H1 (cell line): ENCODE data around the gene DENND11. TPM values are rescaled to one million over a fixed set of nuclear protein-coding genes. Genes with fewer than 3 reads are reported as not detected.

ENCODE experiments used
- CTCF ChIA-PET: fragments of 300-600 bp; sonication (Branson Sonifier 250); formaldehyde crosslinking; loops from one replicate; lab custom pipeline; 2021; ENCODE audit not compliant: partially characterized antibody; lab: Charles Lee
- POLR2A ChIA-PET: fragments of 300-600 bp; sonication (Branson Sonifier 250); formaldehyde crosslinking; loops from one replicate; lab custom pipeline; 2021; ENCODE audit warnings: inconsistent platforms; ENCODE audit not compliant: partially characterized antibody; lab: Charles Lee
- DNase-seq, 2 experiments: peaks; one replicate each; pipeline versions ENCODE4 v3.0.0 to v3.0.0-alpha.2; 2010 to 2022; ENCODE audit warnings: low spot score in 2 of 2, low read depth in 1 of 2, mixed read lengths in 1 of 2
- FAIRE-seq: peaks from 2 replicates; lab custom pipeline; 2011; peaks lifted over from hg19 to GRCh38; lab: Jason Lieb, UNC
- H2AFZ ChIP-seq: 2 replicates; pipeline ENCODE4 v1.8.1; 2012; ENCODE audit warnings: low read length, inconsistent platforms
- H2AK5ac ChIP-seq: 2 replicates; pipeline ENCODE4 v1.6.1; 2013; ENCODE audit warnings: low read depth, low read length
- H2BK120ac ChIP-seq: replicated peaks from 2 replicates; pipeline ENCODE3; 2013; ENCODE audit warnings: low read depth, low read length, inconsistent platforms
- H2BK12ac ChIP-seq: 2 replicates; pipeline ENCODE4 v1.6.1; 2013; ENCODE audit warnings: low read depth, low read length
- H2BK15ac ChIP-seq: 2 replicates; pipeline ENCODE4 v1.6.1; 2013; ENCODE audit warnings: low read length
- H2BK20ac ChIP-seq: 2 replicates; pipeline ENCODE4 v1.6.1; 2013; ENCODE audit warnings: low read length
- H2BK5ac ChIP-seq: 2 replicates; pipeline ENCODE4 v1.6.1; 2013; ENCODE audit warnings: low read depth, low read length
- H3K14ac ChIP-seq: 2 replicates; pipeline ENCODE4 v1.6.1; 2013; ENCODE audit warnings: inconsistent platforms; ENCODE audit not compliant: insufficient read length
- H3K18ac ChIP-seq: 2 replicates; pipeline ENCODE4 v1.6.1; 2013; ENCODE audit warnings: low read length; ENCODE audit errors: extremely low read depth
- H3K23ac ChIP-seq: 2 replicates; pipeline ENCODE4 v1.6.1; 2013; ENCODE audit warnings: inconsistent platforms; ENCODE audit not compliant: insufficient read length
- H3K23me2 ChIP-seq: 2 replicates; pipeline ENCODE4 v1.6.1; 2013; ENCODE audit warnings: low read depth, low read length
- H3K27ac ChIP-seq: 2 replicates; pipeline ENCODE4 v1.6.1; 2011; ENCODE audit warnings: low read depth, low read length, inconsistent platforms
- H3K27me3 ChIP-seq, 4 experiments: replicated peaks in 1 of 4; 1 replicate in 1 of 4; 2 replicates in 3 of 4; pipeline versions ENCODE4 v1.6.1 to v1.8.1; 2011 to 2013; ENCODE audit warnings: low read length in 3 of 4, mild to moderate bottlenecking in 3 of 4, inconsistent platforms in 2 of 4, mixed read lengths in 2 of 4, moderate library complexity in 1 of 4; ENCODE audit not compliant: control insufficient read depth in 3 of 4, insufficient read depth in 3 of 4; ENCODE audit errors: extremely low read depth in 1 of 4
- H3K36me3 ChIP-seq, 4 experiments: 2 replicates each; pipeline versions ENCODE4 v1.6.1 to v1.8.1; 2011 to 2013; ENCODE audit warnings: mild to moderate bottlenecking in 4 of 4, low read length in 3 of 4, moderate library complexity in 2 of 4, control low read depth in 1 of 4, inconsistent platforms in 1 of 4; ENCODE audit not compliant: insufficient read depth in 4 of 4, control insufficient read depth in 2 of 4
- H3K4ac ChIP-seq: replicated peaks from 2 replicates; pipeline ENCODE3; 2013; ENCODE audit warnings: low read length, low read depth, mixed read lengths, inconsistent platforms; ENCODE audit not compliant: insufficient read length
- H3K4me1 ChIP-seq, 4 experiments: replicated peaks in 1 of 4; 1 replicate in 1 of 4; 2 replicates in 3 of 4; pipeline versions ENCODE4 v1.6.1 to v1.8.1; 2011 to 2013; ENCODE audit warnings: low read length in 3 of 4, inconsistent platforms in 2 of 4, mixed read lengths in 1 of 4; ENCODE audit not compliant: insufficient read depth in 4 of 4, control insufficient read depth in 3 of 4
- H3K4me2 ChIP-seq, 2 experiments: 2 replicates each; pipeline versions ENCODE4 v1.6.1 to v1.8.1; 2011 to 2013; ENCODE audit warnings: low read depth in 2 of 2, low read length in 2 of 2, control low read depth in 1 of 2, inconsistent platforms in 1 of 2, mild to moderate bottlenecking in 1 of 2; ENCODE audit not compliant: insufficient read depth in 1 of 2
- H3K4me3 ChIP-seq, 4 experiments: fragments of 200-600, 300-600 bp in 1 of 4; sonication (generic), shearing (Covaris generic), sonication (Bioruptor Twin) in 1 of 4; 2 replicates each; pipeline versions ENCODE4 v1.5.1 to v1.8.1; 2011 to 2016; ENCODE audit warnings: low read length in 4 of 4, low read depth in 3 of 4, control low read depth in 2 of 4, inconsistent platforms in 2 of 4, mild to moderate bottlenecking in 2 of 4, mixed read lengths in 1 of 4, moderate library complexity in 1 of 4; ENCODE audit not compliant: insufficient read depth in 2 of 4; ENCODE audit errors: extremely low read depth in 1 of 4
- H3K56ac ChIP-seq: replicated peaks from 2 replicates; pipeline ENCODE3; 2013; ENCODE audit warnings: low read depth, mild to moderate bottlenecking, mixed read lengths, low read length, inconsistent platforms; ENCODE audit not compliant: insufficient read length
- H3K79me1 ChIP-seq: 2 replicates; pipeline ENCODE4 v1.6.1; 2013; ENCODE audit warnings: low read depth, low read length, control low read depth
- H3K79me2 ChIP-seq, 2 experiments: 2 replicates each; pipeline versions ENCODE4 v1.6.1 to v1.8.1; 2012 to 2013; ENCODE audit warnings: low read length in 2 of 2, mild to moderate bottlenecking in 2 of 2, inconsistent platforms in 1 of 2; ENCODE audit not compliant: insufficient read depth in 2 of 2, control insufficient read depth in 1 of 2
- H3K9ac ChIP-seq, 4 experiments: replicated peaks in 1 of 4; 1 replicate in 1 of 4; 2 replicates in 3 of 4; pipeline versions ENCODE4 v1.6.1 to v1.8.1; 2011 to 2013; ENCODE audit warnings: low read depth in 3 of 4, low read length in 3 of 4, control low read depth in 2 of 4, mild to moderate bottlenecking in 2 of 4, moderate library complexity in 2 of 4, inconsistent platforms in 1 of 4; ENCODE audit errors: extremely low read depth in 1 of 4
- H3K9me3 ChIP-seq, 2 experiments: 2 replicates each; pipeline versions ENCODE4 v1.6.1 to v1.8.1; 2012 to 2013; ENCODE audit warnings: mild to moderate bottlenecking in 2 of 2, moderate library complexity in 2 of 2, control low read depth in 1 of 2, inconsistent platforms in 1 of 2, low read depth in 1 of 2, low read length in 1 of 2, mixed read lengths in 1 of 2; ENCODE audit not compliant: insufficient read depth in 2 of 2
- H4K20me1 ChIP-seq, 2 experiments: replicated peaks in 1 of 2; 2 replicates each; pipeline versions ENCODE3 to v1.8.1; 2011 to 2013; ENCODE audit warnings: inconsistent platforms in 2 of 2, low read length in 2 of 2, mild to moderate bottlenecking in 1 of 2; ENCODE audit not compliant: insufficient read depth in 2 of 2, control insufficient read depth in 1 of 2
- H4K5ac ChIP-seq: 2 replicates; pipeline ENCODE4 v1.6.1; 2013; ENCODE audit warnings: low read length, low read depth, mixed read lengths, inconsistent platforms; ENCODE audit not compliant: insufficient read length
- H4K8ac ChIP-seq: 2 replicates; pipeline ENCODE4 v1.8.0; 2013; ENCODE audit warnings: mild to moderate bottlenecking, moderate library complexity, low read length, inconsistent platforms; ENCODE audit not compliant: insufficient read depth; ENCODE audit errors: extremely low read depth
- H4K91ac ChIP-seq: replicated peaks from 2 replicates; pipeline ENCODE3; 2013; ENCODE audit warnings: low read length, mixed read lengths, inconsistent platforms; ENCODE audit not compliant: insufficient read length
- BACH1 ChIP-seq: IDR thresholded peaks from 2 replicates; pipeline ENCODE4 v1.6.1; 2012; ENCODE audit warnings: low read length, improper control_type of control experiment
- CHD2 ChIP-seq: IDR thresholded peaks from 2 replicates; pipeline ENCODE4 v1.6.1; 2012; ENCODE audit warnings: low read length, improper control_type of control experiment
- GABPA ChIP-seq: IDR thresholded peaks from 2 replicates; pipeline ENCODE4 v1.6.1; 2011; ENCODE audit warnings: mild to moderate bottlenecking, low read length, moderate library complexity, borderline replicate concordance; ENCODE audit not compliant: insufficient read depth
- PHF8 ChIP-seq: fragments of 200-600 bp; sonication (generic); conservative IDR thresholded peaks from 2 replicates; pipeline ENCODE4 v1.7.1; 2012; ENCODE audit warnings: low read depth, mild to moderate bottlenecking, inconsistent platforms, low read length, moderate library complexity
- RXRA ChIP-seq: IDR thresholded peaks from 2 replicates; pipeline ENCODE4 v1.6.1; 2011; ENCODE audit warnings: low read depth, mild to moderate bottlenecking, low read length, moderate library complexity; ENCODE audit not compliant: insufficient read depth
- SAP30 ChIP-seq: fragments of 300-600 bp; sonication (generic); IDR thresholded peaks from 2 replicates; pipeline ENCODE4 v1.7.1; 2012; ENCODE audit warnings: low read length, moderate library complexity, mild to moderate bottlenecking, inconsistent platforms; ENCODE audit not compliant: insufficient read depth, insufficient replicate concordance
- TEAD4 ChIP-seq: IDR thresholded peaks from 2 replicates; pipeline ENCODE4 v1.6.1; 2012; ENCODE audit warnings: low read depth, low read length, inconsistent platforms, mixed read lengths
- WGBS, 2 experiments: shearing (Covaris generic) in 1 of 2; methylation state at CpG; one replicate each; pipeline versions ENCODE4 v1.1.6 to v1.1.7; 2013 to 2015; ENCODE audit warnings: low lambda C conversion rate in 2 of 2, mixed read lengths in 2 of 2, inconsistent platforms in 1 of 2, low coverage in 1 of 2, missing lambda C conversion rate in 1 of 2; ENCODE audit not compliant: insufficient replicate concordance in 2 of 2, insufficient coverage in 1 of 2, insufficient read length in 1 of 2; ENCODE audit errors: extremely low coverage in 1 of 2, missing lambda C conversion rate in 1 of 2; 5-methylcytosine and 5-hydroxymethylcytosine counted together
- polyA plus RNA-seq, 7 experiments: library from polyadenylated mRNA; depleted of rRNA in 3 of 7; stranded (reverse) in 5 of 7; unstranded in 2 of 7; fragments of >200 nt in 5 of 7; fragments of 200-250 nt in 2 of 7; gene quantifications; 1 replicate in 5 of 7; 2 replicates in 1 of 7; 4 replicates in 1 of 7; pipeline versions ENCODE4 v1.2.1 to v1.2.3, GENCODE V29; 2011 to 2013; ENCODE audit warnings: missing spikeins in 2 of 7, mixed read lengths in 2 of 7
- total RNA-seq: library from RNA; stranded (reverse); fragmentation: NEBNext Ultra II Directional; extraction: Animal tissue kit (Norgen Biotek cat#: 25700); gene quantifications from 2 replicates; pipeline ENCODE4 v1.2.1, GENCODE V29; 2021
- TF ChIP-seq, protein P1 (sequence below): IDR thresholded peaks from 2 replicates; pipeline ENCODE4 v1.6.1; 2012; ENCODE audit warnings: inconsistent platforms

The DENND11 gene
- total and polyA plus RNA-seq, 2 of the 8 experiments (the other 6 are each of a cell fraction or from before 2014, with no cell fraction given): 8.0 to 26.8 TPM

DNA sequence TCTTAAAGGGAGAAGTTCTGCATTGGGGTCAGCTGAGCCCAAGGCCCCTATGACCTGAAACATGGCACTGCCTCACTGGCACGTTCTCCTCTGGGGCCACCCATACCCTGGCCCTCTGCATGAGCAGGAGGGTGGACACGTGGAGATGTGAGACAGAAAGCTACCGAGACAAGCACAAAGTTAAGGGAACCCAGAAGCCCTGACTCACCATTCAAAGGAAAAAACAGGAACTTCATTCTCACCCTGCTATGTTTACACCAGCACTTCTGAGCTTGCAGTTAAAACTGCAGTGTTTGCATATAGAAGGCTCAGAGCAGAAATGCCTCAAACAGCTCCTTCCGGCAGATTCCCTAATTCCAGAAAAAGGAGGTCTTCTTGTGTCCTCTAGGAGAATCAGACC, 41.7 kb downstream of the DENND11 start:
- ChIA-PET CTCF (interaction anchor here (0.6 to 6.5 kb wide), 7 partner anchors 10 to 126 kb away, joined by 3 to 47 read pairs (median 3); partner anchors contain the start of gene SSBP1), POLR2A (no interaction called here)
- Histone ChIP-seq H2BK120ac (no peak overlapping the region), H2BK12ac (no peak overlapping the region), H4K91ac (no peak overlapping the region), H3K79me1 (no peaks in the 10 kb centered on the region; the same call in none of the 2 replicates), H3K4me3 (no peak overlapping the region), H3K23me2 (no peaks in the 10 kb centered on the region), H3K4me2 (no peak overlapping the region), H3K18ac (no peak overlapping the region), H2AFZ (no peak overlapping the region), H3K79me2 (no peaks in the 10 kb centered on the region), H2BK5ac (no peak overlapping the region), H2BK15ac (no peak overlapping the region), H3K9ac (no peak overlapping the region), H3K56ac (no peak overlapping the region), H3K4ac (no peak overlapping the region), H4K20me1 (no peaks in the 10 kb centered on the region), H3K23ac (no peak overlapping the region), H4K8ac (no peak overlapping the region), H3K4me1 (no peaks in the 10 kb centered on the region), H3K36me3 (peaks cover 0 to 42% (median 22%) of the 10 kb centered on the region in 4 experiments; a peak in 7 of 8 replicates), H3K27ac (no peak overlapping the region), H2AK5ac (no peak overlapping the region), H3K27me3 (no peaks in the 10 kb centered on the region), H4K5ac (no peak overlapping the region), H2BK20ac (no peak overlapping the region), H3K14ac (no peak overlapping the region), H3K9me3 (no peaks in the 10 kb centered on the region)
- 92% methylated on average over 4 of the region's 4 CpGs; no CpG with 5 or more reads in 1 of the 2 experiments for WGBS, 2 experiments
- FAIRE-seq (no peak), DNase-seq (no peak)
- TF ChIP-seq TEAD4 (no peak), RXRA (no peak), GABPA (no peak), SAP30 (no peak), BACH1 (no peak), PHF8 (no peak), CHD2 (no peak)
- TF ChIP-seq, protein P1, sequence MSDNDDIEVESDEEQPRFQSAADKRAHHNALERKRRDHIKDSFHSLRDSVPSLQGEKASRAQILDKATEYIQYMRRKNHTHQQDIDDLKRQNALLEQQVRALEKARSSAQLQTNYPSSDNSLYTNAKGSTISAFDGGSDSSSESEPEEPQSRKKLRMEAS: no peak
